ENCODE measurements around the gene MIA2. TPM values are rescaled to one million over a fixed set of nuclear protein-coding genes. Genes with fewer than 3 reads are reported as not detected.

The MIA2 gene
- total and polyA plus RNA-seq, 2 experiments from 2014 or later: 9.5 to 10.9 TPM

GRCh38 chr14:39203659-39204606, 29.8 kb upstream of the MIA2 start:
- ATAC-seq (peak; percentile 48), DNase-seq (ENCODE audit: low spot score) (no peak)
- peaks cover 8% of the 10 kb centered on the region; the same call in 1 of the 3 replicates for H3K9me3 Mint-ChIP-seq
- no peak overlapping the region for H3K4me3 Mint-ChIP-seq
- Histone ChIP-seq H3K79me2 (replicated peaks; ENCODE audit: insufficient read depth) (no peaks in the 10 kb centered on the region), H3K36me3 (ENCODE audit: insufficient read depth) (no peaks in the 10 kb centered on the region), H3K4me2 (0 out of 2 replicates have a peak overlapping the region, but pooled peaks have one; percentile 32), H3K27ac (ENCODE audit: low read depth) (no peak overlapping the region), H3K27me3 (ENCODE audit: insufficient read depth) (no peaks in the 10 kb centered on the region), H3F3A (replicated peaks; ENCODE audit: low read depth) (no peaks in the 10 kb centered on the region), H3K4me3 (no peak overlapping the region), H4K20me1 (replicated peaks; ENCODE audit: insufficient read depth) (no peaks in the 10 kb centered on the region), H3K4me1 (ENCODE audit: insufficient read depth) (no peaks in the 10 kb centered on the region), H2AFZ (peak overlapping the region; percentile 93), H3K9me2 (ENCODE audit: insufficient read depth) (no peaks in the 10 kb centered on the region)
- peak overlapping the region; percentile 72 for H3K27ac Mint-ChIP-seq
- TF ChIP-seq ZNF114 (CRISPR knock-in tag; IDR thresholded peaks at IDR 0.05): no peak
- no peak for TF ChIP-seq CREB1 (CRISPR knock-in tag; IDR thresholded peaks at IDR 0.05; ENCODE audit: low read depth)
- TF ChIP-seq, protein P1, sequence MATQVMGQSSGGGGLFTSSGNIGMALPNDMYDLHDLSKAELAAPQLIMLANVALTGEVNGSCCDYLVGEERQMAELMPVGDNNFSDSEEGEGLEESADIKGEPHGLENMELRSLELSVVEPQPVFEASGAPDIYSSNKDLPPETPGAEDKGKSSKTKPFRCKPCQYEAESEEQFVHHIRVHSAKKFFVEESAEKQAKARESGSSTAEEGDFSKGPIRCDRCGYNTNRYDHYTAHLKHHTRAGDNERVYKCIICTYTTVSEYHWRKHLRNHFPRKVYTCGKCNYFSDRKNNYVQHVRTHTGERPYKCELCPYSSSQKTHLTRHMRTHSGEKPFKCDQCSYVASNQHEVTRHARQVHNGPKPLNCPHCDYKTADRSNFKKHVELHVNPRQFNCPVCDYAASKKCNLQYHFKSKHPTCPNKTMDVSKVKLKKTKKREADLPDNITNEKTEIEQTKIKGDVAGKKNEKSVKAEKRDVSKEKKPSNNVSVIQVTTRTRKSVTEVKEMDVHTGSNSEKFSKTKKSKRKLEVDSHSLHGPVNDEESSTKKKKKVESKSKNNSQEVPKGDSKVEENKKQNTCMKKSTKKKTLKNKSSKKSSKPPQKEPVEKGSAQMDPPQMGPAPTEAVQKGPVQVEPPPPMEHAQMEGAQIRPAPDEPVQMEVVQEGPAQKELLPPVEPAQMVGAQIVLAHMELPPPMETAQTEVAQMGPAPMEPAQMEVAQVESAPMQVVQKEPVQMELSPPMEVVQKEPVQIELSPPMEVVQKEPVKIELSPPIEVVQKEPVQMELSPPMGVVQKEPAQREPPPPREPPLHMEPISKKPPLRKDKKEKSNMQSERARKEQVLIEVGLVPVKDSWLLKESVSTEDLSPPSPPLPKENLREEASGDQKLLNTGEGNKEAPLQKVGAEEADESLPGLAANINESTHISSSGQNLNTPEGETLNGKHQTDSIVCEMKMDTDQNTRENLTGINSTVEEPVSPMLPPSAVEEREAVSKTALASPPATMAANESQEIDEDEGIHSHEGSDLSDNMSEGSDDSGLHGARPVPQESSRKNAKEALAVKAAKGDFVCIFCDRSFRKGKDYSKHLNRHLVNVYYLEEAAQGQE (IDR thresholded peaks at IDR 0.05; ENCODE audit: unreplicated experiment): no peak
- TF ChIP-seq JUNB (IDR thresholded peaks at IDR 0.05; ENCODE audit: unreplicated experiment): no peak
- TF ChIP-seq, protein P2, sequence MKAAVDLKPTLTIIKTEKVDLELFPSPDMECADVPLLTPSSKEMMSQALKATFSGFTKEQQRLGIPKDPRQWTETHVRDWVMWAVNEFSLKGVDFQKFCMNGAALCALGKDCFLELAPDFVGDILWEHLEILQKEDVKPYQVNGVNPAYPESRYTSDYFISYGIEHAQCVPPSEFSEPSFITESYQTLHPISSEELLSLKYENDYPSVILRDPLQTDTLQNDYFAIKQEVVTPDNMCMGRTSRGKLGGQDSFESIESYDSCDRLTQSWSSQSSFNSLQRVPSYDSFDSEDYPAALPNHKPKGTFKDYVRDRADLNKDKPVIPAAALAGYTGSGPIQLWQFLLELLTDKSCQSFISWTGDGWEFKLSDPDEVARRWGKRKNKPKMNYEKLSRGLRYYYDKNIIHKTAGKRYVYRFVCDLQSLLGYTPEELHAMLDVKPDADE (IDR thresholded peaks at IDR 0.05): no peak
- TF ChIP-seq STAT1 (IDR thresholded peaks at IDR 0.05; ENCODE audit: unreplicated experiment): no peak
- TF ChIP-seq EZH2 (IDR thresholded peaks at IDR 0.05; ENCODE audit: low read depth, unreplicated experiment): no peak
- TF ChIP-seq CTCF (conservative IDR thresholded peaks at IDR 0.05; ENCODE audit: low read depth in 2 of 2): no peak
- no peak for TF ChIP-seq NANOG (IDR thresholded peaks at IDR 0.05; ENCODE audit: borderline replicate concordance)
- TF ChIP-seq POLR2AphosphoS5 (IDR thresholded peaks at IDR 0.05; ENCODE audit: low read depth): no peak
- no peak for TF ChIP-seq ZNF462 (CRISPR knock-in tag; IDR thresholded peaks at IDR 0.05)
- TF ChIP-seq EZH2phosphoT487 (IDR thresholded peaks at IDR 0.05; ENCODE audit: unreplicated experiment): no peak
- peaks cover 2% of the 10 kb centered on the region; the same call in 1 of the 3 replicates for H3K36me3 Mint-ChIP-seq (ENCODE audit: low read depth)
- H3K4me1 Mint-ChIP-seq: peaks cover 18% of the 10 kb centered on the region
- H3K27me3 Mint-ChIP-seq (ENCODE audit: insufficient read depth, low read depth, poor library complexity): peaks cover 2% of the 10 kb centered on the region
